IMR-90 (cell line): ENCODE results near the gene RAB6A. TPM values are rescaled to one million over a fixed set of nuclear protein-coding genes. Genes with fewer than 3 reads are reported as not detected.
"Not testable (repeated sequence)": the region's sequence is repeated elsewhere in the genome, so short reads cannot be mapped to it uniquely, and the experiment has no call there.

ENCODE experiments used
- ATAC-seq: fragments of 200-7000 bp; cut with Tn5 transposase; 2 replicates; pipeline ENCODE4 v1.9.1; 2020; ENCODE audit warnings: low read depth, mild to moderate bottlenecking, moderate library complexity
- BruUV-seq: library from RNA; stranded (reverse); fragments of 400-500 nt; replicated peaks from 2 replicates; lab custom pipeline; 2021; lab: Mats Ljungman, UMichigan
- CTCF ChIA-PET: fragments of 300-600 bp; formaldehyde crosslinking; extraction: SDS; loops from one replicate; lab custom pipeline; 2021; ENCODE audit warnings: antibody characterized with exemption; lab: Yijun Ruan, JAX
- POLR2A ChIA-PET: fragments of 300-600 bp; sonication (Branson Sonifier 250); formaldehyde crosslinking; loops from one replicate; lab custom pipeline; 2022; ENCODE audit warnings: antibody characterized with exemption; ENCODE audit not compliant: unreplicated experiment; lab: Charles Lee
- DNase-seq: peaks from one replicate; pipeline ENCODE4 v3.0.0; 2013
- H2AFZ ChIP-seq: replicated peaks from 2 replicates; pipeline ENCODE3; 2013; ENCODE audit warnings: low read length, mild to moderate bottlenecking; ENCODE audit not compliant: poor library complexity
- H2AK5ac ChIP-seq: 2 replicates; pipeline ENCODE4 v1.6.1; 2013; ENCODE audit warnings: low read depth, low read length, inconsistent platforms
- H2AK9ac ChIP-seq: replicated peaks from 2 replicates; pipeline ENCODE3; 2013; ENCODE audit warnings: mild to moderate bottlenecking, low read depth, low read length, moderate library complexity; ENCODE audit not compliant: poor library complexity
- H2BK120ac ChIP-seq: 2 replicates; pipeline ENCODE4 v1.6.1; 2013; ENCODE audit warnings: low read depth, low read length, inconsistent platforms
- H2BK15ac ChIP-seq: 3 replicates; pipeline ENCODE4 v1.6.1; 2013; ENCODE audit warnings: low read depth, low read length, inconsistent platforms
- H2BK20ac ChIP-seq: 2 replicates; pipeline ENCODE4 v1.6.1; 2013; ENCODE audit warnings: low read depth, mild to moderate bottlenecking, inconsistent platforms, low read length, moderate library complexity
- H2BK5ac ChIP-seq: 2 replicates; pipeline ENCODE4 v1.6.1; 2013; ENCODE audit warnings: mild to moderate bottlenecking, low read depth, low read length, inconsistent platforms; ENCODE audit not compliant: poor library complexity, severe bottlenecking
- H3K14ac ChIP-seq: replicated peaks from 2 replicates; pipeline ENCODE4 v1.6.1; 2013; ENCODE audit warnings: low read depth, low read length, inconsistent platforms
- H3K18ac ChIP-seq: 2 replicates; pipeline ENCODE4 v1.6.1; 2013; ENCODE audit warnings: low read depth, low read length, control low read depth
- H3K23ac ChIP-seq: 2 replicates; pipeline ENCODE4 v1.6.1; 2013; ENCODE audit warnings: low read depth, low read length, inconsistent platforms
- H3K27ac ChIP-seq: 2 replicates; pipeline ENCODE4 v1.5.1; 2013; ENCODE audit warnings: mild to moderate bottlenecking, control low read depth, low read length; ENCODE audit not compliant: insufficient read depth
- H3K27me3 ChIP-seq: 2 replicates; pipeline ENCODE4 v1.6.1; 2013; ENCODE audit warnings: low read length; ENCODE audit not compliant: control insufficient read depth, insufficient read depth
- H3K36me3 ChIP-seq: 2 replicates; pipeline ENCODE4 v1.6.1; 2013; ENCODE audit warnings: low read length, mixed read lengths; ENCODE audit not compliant: control insufficient read depth, insufficient read depth
- H3K4ac ChIP-seq: 2 replicates; pipeline ENCODE4 v1.6.1; 2013; ENCODE audit warnings: low read depth, low read length, inconsistent platforms
- H3K4me1 ChIP-seq: 2 replicates; pipeline ENCODE4 v1.6.1; 2013; ENCODE audit warnings: low read length, mixed read lengths; ENCODE audit not compliant: control insufficient read depth, insufficient read depth
- H3K4me2 ChIP-seq: 2 replicates; pipeline ENCODE4 v1.6.1; 2013; ENCODE audit warnings: low read depth, mild to moderate bottlenecking, control low read depth, low read length, moderate library complexity
- H3K4me3 ChIP-seq: 2 replicates; pipeline ENCODE4 v1.5.1; 2013; ENCODE audit warnings: low read depth, mild to moderate bottlenecking, control low read depth, low read length, moderate library complexity; ENCODE audit not compliant: insufficient read depth
- H3K56ac ChIP-seq: 2 replicates; pipeline ENCODE4 v1.6.1; 2013; ENCODE audit warnings: low read length, inconsistent platforms; ENCODE audit not compliant: insufficient read depth; ENCODE audit errors: extremely low read depth
- H3K79me1 ChIP-seq, 2 experiments: 2 replicates each; pipeline ENCODE4 v1.6.1; 2013; ENCODE audit warnings: low read length in 2 of 2, inconsistent platforms in 1 of 2, low read depth in 1 of 2
- H3K9ac ChIP-seq: 2 replicates; pipeline ENCODE4 v1.6.1; 2013; ENCODE audit warnings: low read depth, low read length, control low read depth
- H3K9me1 ChIP-seq: 2 replicates; pipeline ENCODE4 v1.6.1; 2013; ENCODE audit warnings: low read length, inconsistent platforms; ENCODE audit not compliant: insufficient read depth
- H3K9me3 ChIP-seq: 2 replicates; pipeline ENCODE4 v1.6.1; 2013; ENCODE audit warnings: low read length; ENCODE audit not compliant: control insufficient read depth, insufficient read depth
- H4K20me1 ChIP-seq: 2 replicates; pipeline ENCODE4 v1.6.1; 2013; ENCODE audit warnings: low read length, inconsistent platforms; ENCODE audit not compliant: insufficient read depth
- H4K5ac ChIP-seq: 2 replicates; pipeline ENCODE4 v1.6.1; 2013; ENCODE audit warnings: mild to moderate bottlenecking, low read depth, low read length, control low read depth
- H4K8ac ChIP-seq, 2 experiments: 2 replicates each; pipeline ENCODE4 v1.6.1; 2013; ENCODE audit warnings: low read depth in 2 of 2, low read length in 2 of 2, control low read depth in 1 of 2, inconsistent platforms in 1 of 2
- H4K91ac ChIP-seq: 2 replicates; pipeline ENCODE4 v1.6.1; 2013; ENCODE audit warnings: low read depth, low read length, inconsistent platforms; ENCODE audit not compliant: insufficient read depth
- WGBS, 2 experiments: methylation state at CpG; one replicate each; pipeline versions ENCODE4 v1.1.5 to v1.1.7; 2013; ENCODE audit warnings: missing lambda C conversion rate in 2 of 2; ENCODE audit not compliant: insufficient read length in 1 of 2; ENCODE audit errors: extremely low coverage in 2 of 2; 5-methylcytosine and 5-hydroxymethylcytosine counted together
- dilution Hi-C: fragments of 300-500 bp; cut with HindIII; formaldehyde crosslinking; loops from one replicate; pipeline ENCODE4 v1.14.3; 2018; ENCODE audit warnings: low sequenced_read_pairs; ENCODE audit not compliant: unreplicated experiment
- in situ Hi-C: fragments of 300-500 bp; cut with MboI; formaldehyde crosslinking; loops from 3 replicates; pipeline ENCODE4 v1.14.3; 2019; ENCODE audit warnings: low sequenced_read_pairs, inconsistent platforms, mixed read lengths
- intact Hi-C: fragments of 100-400 bp; cut with micrococcal nuclease; formaldehyde crosslinking; loops from 2 replicates; pipeline ENCODE4 v1.10.0; 2022
- polyA plus RNA-seq, 3 experiments: library from polyadenylated mRNA; depleted of rRNA; stranded (reverse); fragments of >200 nt; gene quantifications; 2 replicates each; pipeline ENCODE4 v1.2.3, GENCODE V29; 2012; ENCODE audit warnings: low replicate concordance in 1 of 3
- total RNA-seq: library from RNA; depleted of rRNA; stranded (reverse); fragments of >200 nt; gene quantifications from 2 replicates; pipeline ENCODE4 v1.2.3, GENCODE V29; 2012

The RAB6A gene
- total and polyA plus RNA-seq, 2 of the 4 experiments (the other 2 are of a cell fraction), result 65.5 to 81.0 TPM

DNA sequence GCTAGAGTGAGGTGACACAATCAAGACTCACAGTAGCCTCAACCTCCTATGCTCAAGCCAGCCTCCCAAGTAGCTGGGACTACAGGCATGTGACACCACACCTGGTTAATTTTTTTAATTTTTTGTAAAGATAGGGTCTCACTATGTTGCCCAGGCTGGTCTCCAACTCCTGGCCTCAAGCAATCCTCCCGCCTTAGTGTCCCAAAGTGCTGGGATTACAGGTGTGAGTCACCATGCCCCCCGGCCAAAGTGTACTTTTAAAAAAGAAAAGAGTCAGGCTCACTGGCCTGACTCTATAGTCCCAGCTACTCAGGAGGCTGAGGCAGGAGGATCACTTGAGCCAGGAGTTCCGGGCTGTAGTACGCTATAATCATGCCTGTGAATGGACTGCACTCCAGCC is 10.0 kb downstream of the RAB6A start:
- H2AK9ac ChIP-seq, POLR2A ChIA-PET, H3K27me3 ChIP-seq, in situ Hi-C loops, H3K9ac ChIP-seq, DNase-seq, CTCF ChIA-PET, H3K27ac ChIP-seq, H3K56ac ChIP-seq, BruUV-seq, H2BK120ac ChIP-seq, H3K23ac ChIP-seq, dilution Hi-C loops, H4K91ac ChIP-seq, H2BK20ac ChIP-seq, H3K9me3 ChIP-seq, H3K4me2 ChIP-seq, intact Hi-C loops, H4K5ac ChIP-seq, H2AK5ac ChIP-seq, H3K4me3 ChIP-seq, H3K36me3 ChIP-seq, H3K4ac ChIP-seq, H4K8ac ChIP-seq, H2BK15ac ChIP-seq, H2BK5ac ChIP-seq, H3K18ac ChIP-seq, H3K4me1 ChIP-seq, ATAC-seq, H3K14ac ChIP-seq, H2AFZ ChIP-seq: not testable (repeated sequence)
- WGBS, 2 experiments, result 100% methylated on average over 2 of the region's 4 CpGs; no CpG with 5 or more reads in 1 of the 2 experiments
- peaks cover 96% of the 10 kb centered on the region for H4K20me1 ChIP-seq
- H3K79me1 ChIP-seq, result peaks cover 10 to 69% of the 10 kb centered on the region in 2 experiments; a peak in 3 of 4 replicates
- H3K9me1 ChIP-seq, result peaks cover 14% of the 10 kb centered on the region
